ENCODE results near the gene MAOB.

MAOB gene

DNA sequence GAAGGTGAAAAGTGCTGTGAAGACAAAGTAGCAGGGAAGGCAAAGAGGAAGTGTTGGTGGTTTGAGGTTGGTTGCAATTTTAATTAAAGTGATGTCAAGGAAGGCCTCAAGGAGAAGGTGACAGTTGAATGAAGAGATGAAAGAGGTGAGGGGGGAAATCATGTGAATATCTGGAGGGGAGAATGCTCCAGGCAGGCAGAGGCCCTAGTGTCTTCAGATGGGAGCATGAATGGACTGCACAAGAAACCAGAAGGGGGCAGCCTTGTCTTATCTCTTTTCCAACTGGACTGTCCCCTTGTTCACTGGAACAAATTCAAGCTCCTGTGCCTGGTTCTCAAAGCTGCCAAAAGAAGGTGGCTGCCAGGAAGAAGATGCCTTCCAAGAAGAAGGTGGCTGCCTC, 68.4 kb downstream of the MAOB start:
- no peak overlapping the region for H3K4me3 ChIP-seq (ENCODE audit: low read depth, low read length)
- no peak for TF ChIP-seq CTCF (IDR thresholded peaks at IDR 0.05; ENCODE audit: low read depth, low read length)

GRCh38 chrX:43813319-43813718, 68.9 kb downstream of the MAOB start:
- no peak for TF ChIP-seq CTCF (IDR thresholded peaks at IDR 0.05; ENCODE audit: low read depth, low read length)
- no peak overlapping the region for H3K4me3 ChIP-seq (ENCODE audit: low read depth, low read length)

DNA sequence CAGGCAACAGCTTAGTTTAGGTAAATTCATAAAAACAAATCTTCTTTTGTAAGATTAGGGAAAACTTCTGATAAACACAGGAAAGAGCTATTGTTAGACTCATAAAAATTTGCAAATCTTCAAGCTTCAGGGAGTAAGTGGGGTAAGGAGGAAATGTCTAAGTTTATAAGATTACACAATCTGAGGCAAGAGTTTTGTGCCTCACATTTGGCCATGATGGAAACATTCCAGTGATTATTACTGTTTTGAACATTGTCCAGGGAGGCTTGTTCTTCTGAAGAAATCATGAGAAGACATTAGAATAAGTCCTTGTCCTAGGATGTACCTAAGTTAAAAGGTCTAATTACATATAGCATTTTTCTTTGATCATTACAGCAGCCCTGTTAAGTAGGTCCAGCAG, 72.8 kb downstream of the MAOB start:
- no peak for TF ChIP-seq CTCF (IDR thresholded peaks at IDR 0.05; ENCODE audit: low read depth, low read length)
- H3K4me3 ChIP-seq (ENCODE audit: low read depth, low read length), result no peak overlapping the region

DNA sequence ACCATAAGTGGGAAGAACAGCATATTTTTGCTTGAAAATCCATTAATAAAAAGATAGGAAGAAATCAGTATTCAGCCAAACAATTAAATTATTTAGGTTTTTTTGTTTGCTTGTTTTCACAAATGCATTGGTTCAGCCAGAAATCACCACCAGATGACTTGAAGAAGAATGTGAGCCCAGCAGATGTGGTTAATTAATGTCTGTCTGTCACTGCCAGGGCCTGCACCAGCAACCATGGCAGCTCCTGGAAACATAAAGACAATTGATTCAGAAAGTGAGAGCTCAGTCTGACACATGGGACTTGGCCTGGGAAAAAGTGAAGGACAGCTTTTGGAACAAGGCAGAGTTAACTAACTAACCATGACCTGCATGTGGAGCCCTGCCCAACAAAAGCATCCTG, 74.0 kb downstream of the MAOB start:
- H3K4me3 ChIP-seq (ENCODE audit: low read depth, low read length), result no peak overlapping the region
- no peak for TF ChIP-seq CTCF (IDR thresholded peaks at IDR 0.05; ENCODE audit: low read depth, low read length)

DNA sequence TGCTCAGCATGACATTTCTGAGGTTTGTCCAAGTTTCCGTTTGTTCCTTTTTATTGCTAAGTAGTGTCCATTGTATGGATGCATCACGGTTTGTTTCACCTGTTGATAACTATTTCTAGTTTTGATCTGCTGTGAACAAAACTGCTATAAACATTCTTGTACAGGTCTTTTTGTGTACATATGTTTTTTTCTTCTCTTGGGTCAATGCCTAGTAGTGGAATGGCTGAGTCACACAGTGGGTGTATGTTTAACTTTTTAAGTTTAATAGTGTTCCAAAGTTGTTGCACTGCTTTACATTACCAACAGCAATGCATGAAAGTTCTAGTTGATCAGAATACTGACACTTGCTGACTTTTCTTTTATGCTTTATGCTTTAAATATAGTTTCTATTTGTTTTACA, 76.7 kb downstream of the MAOB start:
- TF ChIP-seq CTCF (IDR thresholded peaks at IDR 0.05; ENCODE audit: low read depth, low read length), result no peak
- no peak overlapping the region for H3K4me3 ChIP-seq (ENCODE audit: low read depth, low read length)

DNA sequence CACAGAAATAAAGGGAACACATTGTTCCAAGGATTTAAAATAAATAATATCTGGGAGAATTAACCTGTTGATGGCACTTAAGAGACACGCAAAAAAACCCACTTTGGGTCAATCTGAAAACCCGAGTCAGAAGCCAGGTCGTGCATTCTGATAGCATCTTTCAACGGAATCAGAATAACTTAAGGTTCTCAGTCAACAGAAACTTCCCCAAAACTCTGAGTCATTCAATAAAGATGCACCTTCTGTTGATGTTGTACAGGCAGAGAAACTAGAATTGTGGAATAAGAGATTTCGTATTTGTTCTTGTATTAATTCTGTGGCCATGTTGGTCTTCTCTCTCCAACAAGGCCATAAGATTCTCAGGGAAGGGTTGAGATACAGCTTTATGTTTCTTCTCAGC, 78.2 kb downstream of the MAOB start:
- no peak overlapping the region for H3K4me3 ChIP-seq (ENCODE audit: low read depth, low read length)
- no peak for TF ChIP-seq CTCF (IDR thresholded peaks at IDR 0.05; ENCODE audit: low read depth, low read length)

DNA sequence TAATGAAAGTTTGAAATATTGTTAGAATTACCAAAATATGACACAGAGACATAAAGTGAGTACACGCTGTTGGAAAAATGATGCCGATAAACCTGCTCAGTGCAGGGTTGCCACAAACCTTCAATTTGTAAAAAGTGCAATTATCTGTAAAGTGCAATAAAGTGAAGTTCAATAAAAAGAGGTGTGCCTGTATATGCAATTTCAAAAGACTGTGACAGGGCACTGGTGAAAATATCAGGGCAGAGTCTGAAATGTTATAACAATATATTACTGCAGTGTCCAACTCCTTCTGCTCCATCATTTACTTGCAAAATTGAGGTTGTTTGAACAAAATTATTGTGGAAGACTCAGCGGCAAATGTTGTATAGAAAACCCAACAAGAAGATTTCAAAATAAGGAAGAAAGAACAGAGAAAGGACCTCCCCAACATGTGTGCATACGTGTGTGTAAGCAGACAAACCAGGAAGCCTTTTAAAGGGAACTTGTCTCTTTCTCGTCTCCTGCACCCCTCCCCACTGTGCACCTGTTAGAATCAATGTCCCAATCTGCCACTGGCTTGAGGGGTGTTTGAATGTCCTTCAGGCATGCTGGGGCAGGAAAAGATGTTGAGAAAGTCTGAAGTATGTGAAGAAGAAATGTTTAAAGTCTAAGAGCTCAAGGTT, 96.2 kb downstream of the MAOB start:
- TF ChIP-seq CTCF (IDR thresholded peaks at IDR 0.05; ENCODE audit: low read depth, low read length), result no peak
- no peak overlapping the region for H3K4me3 ChIP-seq (ENCODE audit: low read depth, low read length)
